D721Med (cell line): ENCODE data around the gene CHST14.

Experiments used
- DNase-seq: peaks from one replicate; pipeline ENCODE4 v3.0.0; 2011; ENCODE audit warnings: low spot score; ENCODE audit not compliant: insufficient read length
- FAIRE-seq: peaks from 2 replicates; lab custom pipeline; 2011; peaks lifted over from hg19 to GRCh38; lab: Jason Lieb, UNC
- TF ChIP-seq, protein P1 (sequence below): IDR thresholded peaks from 2 replicates; pipeline ENCODE4 v1.5.1; 2012; ENCODE audit warnings: mild to moderate bottlenecking, control low read depth; ENCODE audit not compliant: insufficient read depth; ENCODE audit errors: missing control alignments

The CHST14 gene

DNA sequence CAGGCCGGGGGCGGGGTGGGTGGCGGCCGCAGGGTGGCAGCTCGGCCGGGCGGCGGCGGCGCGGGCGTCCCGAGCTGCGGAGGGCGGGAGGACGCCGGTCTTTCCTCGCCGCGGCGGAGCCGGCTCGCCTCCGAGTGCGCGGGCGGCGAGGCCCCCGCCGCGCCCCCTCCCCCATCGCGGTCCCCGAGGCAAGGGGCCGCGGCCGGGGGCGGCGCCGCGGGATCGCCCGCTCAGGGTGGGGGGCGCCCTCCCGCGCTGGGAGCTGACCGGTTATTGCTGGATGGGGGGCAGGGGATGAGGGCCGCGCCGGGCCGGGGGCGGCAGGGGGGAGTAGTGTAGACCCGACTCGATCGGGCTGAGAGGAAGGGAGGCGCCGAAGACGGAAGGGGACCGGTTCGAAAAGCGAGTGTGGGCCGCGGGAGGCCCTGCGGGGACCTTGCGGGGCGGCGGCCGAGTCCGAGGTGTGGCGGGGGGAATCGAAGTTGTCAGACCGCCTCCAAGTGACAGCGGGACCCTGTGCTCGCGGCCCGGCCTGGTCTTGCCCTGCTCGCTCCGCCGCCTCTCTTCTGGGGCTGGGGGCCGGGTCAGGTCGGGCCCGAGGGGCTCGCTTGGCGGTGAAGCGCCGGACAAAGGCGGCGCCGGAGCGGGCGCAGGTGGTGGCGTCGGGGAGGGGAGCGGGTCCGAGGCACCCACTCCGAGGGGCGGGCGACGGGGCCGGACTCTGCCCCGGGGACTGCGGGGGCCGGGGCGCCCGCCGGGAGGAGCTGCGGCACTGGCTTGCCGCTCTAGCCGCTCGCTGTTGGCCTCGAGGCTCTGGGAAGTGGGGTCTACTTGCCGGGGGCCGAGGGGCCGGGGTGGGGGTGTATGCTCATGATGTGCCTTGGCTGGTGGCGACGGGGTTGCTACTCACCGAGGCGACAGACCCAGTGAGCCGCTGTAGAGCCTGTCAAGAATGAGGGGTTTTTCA lies 28.9 kb upstream of the CHST14 start:
- FAIRE-seq (no peak), DNase-seq (no peak)
- TF ChIP-seq, protein P1, sequence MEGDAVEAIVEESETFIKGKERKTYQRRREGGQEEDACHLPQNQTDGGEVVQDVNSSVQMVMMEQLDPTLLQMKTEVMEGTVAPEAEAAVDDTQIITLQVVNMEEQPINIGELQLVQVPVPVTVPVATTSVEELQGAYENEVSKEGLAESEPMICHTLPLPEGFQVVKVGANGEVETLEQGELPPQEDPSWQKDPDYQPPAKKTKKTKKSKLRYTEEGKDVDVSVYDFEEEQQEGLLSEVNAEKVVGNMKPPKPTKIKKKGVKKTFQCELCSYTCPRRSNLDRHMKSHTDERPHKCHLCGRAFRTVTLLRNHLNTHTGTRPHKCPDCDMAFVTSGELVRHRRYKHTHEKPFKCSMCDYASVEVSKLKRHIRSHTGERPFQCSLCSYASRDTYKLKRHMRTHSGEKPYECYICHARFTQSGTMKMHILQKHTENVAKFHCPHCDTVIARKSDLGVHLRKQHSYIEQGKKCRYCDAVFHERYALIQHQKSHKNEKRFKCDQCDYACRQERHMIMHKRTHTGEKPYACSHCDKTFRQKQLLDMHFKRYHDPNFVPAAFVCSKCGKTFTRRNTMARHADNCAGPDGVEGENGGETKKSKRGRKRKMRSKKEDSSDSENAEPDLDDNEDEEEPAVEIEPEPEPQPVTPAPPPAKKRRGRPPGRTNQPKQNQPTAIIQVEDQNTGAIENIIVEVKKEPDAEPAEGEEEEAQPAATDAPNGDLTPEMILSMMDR: no peak

- DNase-seq (no peak), FAIRE-seq (no peak)
- TF ChIP-seq, protein P1: no peak
These were observed 27.5 kb upstream of the CHST14 start for GRCh38 chr15:40443255-40443654.

DNA sequence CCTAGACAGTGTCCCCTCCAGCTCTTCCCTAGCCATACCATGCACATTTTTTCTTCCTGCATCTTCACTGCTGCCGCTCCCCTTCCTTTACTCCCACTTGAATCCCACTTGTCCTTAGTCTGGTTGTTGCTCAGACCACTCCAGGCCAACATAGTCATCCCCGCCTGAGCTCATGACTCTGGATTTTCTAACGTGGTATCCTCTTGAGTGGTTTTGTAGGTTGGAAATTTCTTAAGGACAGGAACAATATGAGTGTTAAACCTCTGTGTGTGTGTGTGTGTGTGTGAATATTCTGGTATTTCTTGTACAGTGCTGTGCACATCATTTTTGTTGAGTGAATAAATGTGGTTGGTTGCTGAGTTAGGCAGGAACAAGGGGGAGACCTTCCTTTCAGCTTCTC lies 26.9 kb upstream of the CHST14 start:
- DNase-seq (no peak), FAIRE-seq (no peak)
- TF ChIP-seq, protein P1: no peak

GRCh38 chr15:40444736-40445135 lies 26.0 kb upstream of the CHST14 start:
- TF ChIP-seq, protein P1: no peak
- no peak for DNase-seq
- FAIRE-seq: no peak

- FAIRE-seq (no peak), DNase-seq (no peak)
- TF ChIP-seq, protein P1: no peak
These were observed 25.3 kb upstream of the CHST14 start for GRCh38 chr15:40445421-40445922.

GRCh38 chr15:40446144-40446543 lies 24.6 kb upstream of the CHST14 start:
- TF ChIP-seq, protein P1: no peak
- DNase-seq (no peak), FAIRE-seq (no peak)

- TF ChIP-seq, protein P1: no peak
- DNase-seq: no peak
- FAIRE-seq: no peak
These were observed 22.4 kb upstream of the CHST14 start for GRCh38 chr15:40448354-40448753.
